Endodermal cell (in vitro differentiated cells): ENCODE data around the gene KIAA1958. TPM values are rescaled to one million over a fixed set of nuclear protein-coding genes. Genes with fewer than 3 reads are reported as not detected.

ENCODE experiments used
- DNase-seq: peaks from one replicate; pipeline ENCODE4 v3.0.0-alpha.2; 2017
- H3K27ac ChIP-seq: 2 replicates; pipeline ENCODE4 v1.5.1; 2013; ENCODE audit warnings: mild to moderate bottlenecking, low read depth, low read length, moderate library complexity
- H3K27me3 ChIP-seq: 2 replicates; pipeline ENCODE4 v1.6.1; 2013; ENCODE audit warnings: mild to moderate bottlenecking, low read length, moderate library complexity; ENCODE audit not compliant: insufficient read depth, control insufficient read depth, poor library complexity, severe bottlenecking
- H3K36me3 ChIP-seq: 2 replicates; pipeline ENCODE4 v1.7.0; 2013; ENCODE audit warnings: mild to moderate bottlenecking, low read length, moderate library complexity; ENCODE audit not compliant: control insufficient read depth, insufficient read depth
- H3K4me1 ChIP-seq: one replicate; pipeline ENCODE4 v1.7.0; 2013; ENCODE audit warnings: low read length; ENCODE audit not compliant: control insufficient read depth, insufficient read depth
- H3K4me3 ChIP-seq: 2 replicates; pipeline ENCODE4 v1.5.1; 2013; ENCODE audit warnings: mild to moderate bottlenecking, low read length, moderate library complexity
- H3K9ac ChIP-seq: 2 replicates; pipeline ENCODE4 v1.6.1; 2013; ENCODE audit warnings: mild to moderate bottlenecking, low read length, moderate library complexity; ENCODE audit not compliant: poor library complexity, severe bottlenecking; ENCODE audit errors: extremely low read depth
- H3K9me3 ChIP-seq: 2 replicates; pipeline ENCODE4 v1.6.1; 2013; ENCODE audit warnings: mild to moderate bottlenecking, low read length, moderate library complexity; ENCODE audit not compliant: control insufficient read depth
- H3K27ac Mint-ChIP-seq: 2 replicates; pipeline ENCODE4 v1.8.0; 2020; ENCODE audit warnings: mixed read lengths
- H3K27me3 Mint-ChIP-seq: 2 replicates; pipeline ENCODE4 v1.8.0; 2021; ENCODE audit warnings: mild to moderate bottlenecking, mixed read lengths; ENCODE audit not compliant: insufficient read depth
- H3K36me3 Mint-ChIP-seq: 2 replicates; pipeline ENCODE4 v1.8.0; 2020; ENCODE audit warnings: low read depth, mixed read lengths
- H3K4me1 Mint-ChIP-seq: 2 replicates; pipeline ENCODE4 v1.8.0; 2020; ENCODE audit warnings: mixed read lengths
- H3K4me3 Mint-ChIP-seq: 2 replicates; pipeline ENCODE4 v1.8.0; 2020; ENCODE audit warnings: mild to moderate bottlenecking, moderate library complexity, mixed read lengths
- H3K9me3 Mint-ChIP-seq: 2 replicates; pipeline ENCODE4 v1.8.0; 2020; ENCODE audit warnings: mild to moderate bottlenecking, mixed read lengths
- CTCF ChIP-seq: fragments of 200-600 bp; sonication (generic); conservative IDR thresholded peaks from 2 replicates; pipeline ENCODE4 v1.5.0; 2021; ENCODE audit warnings: antibody characterized with exemption, mild to moderate bottlenecking
- WGBS, 2 experiments: methylation state at CpG; one replicate each; pipeline versions ENCODE4 v1.1.5 to v1.1.7; 2013; ENCODE audit warnings: missing lambda C conversion rate in 2 of 2, mixed read lengths in 1 of 2; ENCODE audit not compliant: insufficient coverage in 1 of 2, insufficient read length in 1 of 2; 5-methylcytosine and 5-hydroxymethylcytosine counted together
- total RNA-seq, 2 donors: library from RNA; stranded (reverse); fragmentation: NEBNext Ultra II Directional in 1 of 2; extraction: Animal tissue kit (Norgen Biotek cat#: 25700) in 1 of 2; gene quantifications; 2 replicates in 1 of 2; 3 replicates in 1 of 2; pipeline ENCODE4 v1.2.1, GENCODE V29; 2021

KIAA1958 gene
- total RNA-seq, 2 donors from 2014 or later: 44.6 to 50.9 TPM

- no peak overlapping the region for H3K9ac ChIP-seq
- H3K4me1 ChIP-seq: no peaks in the 10 kb centered on the region
- TF ChIP-seq CTCF: no peak
- H3K4me1 Mint-ChIP-seq: peaks cover 3% of the 10 kb centered on the region
- no peak overlapping the region for H3K4me3 ChIP-seq
- H3K9me3 Mint-ChIP-seq: no peaks in the 10 kb centered on the region
- WGBS, 2 experiments: 91 to 100% methylated on average over 1 of the region's 1 CpG
- H3K27me3 Mint-ChIP-seq: no peaks in the 10 kb centered on the region
- H3K27ac ChIP-seq: no peak overlapping the region
- no peaks in the 10 kb centered on the region for H3K36me3 ChIP-seq
- no peaks in the 10 kb centered on the region for H3K27me3 ChIP-seq
- DNase-seq: no peak
- H3K36me3 Mint-ChIP-seq: peaks cover 2% of the 10 kb centered on the region
- no peak overlapping the region for H3K27ac Mint-ChIP-seq
- H3K9me3 ChIP-seq: no peaks in the 10 kb centered on the region
- no peak overlapping the region for H3K4me3 Mint-ChIP-seq
Observed at GRCh38 chr9:112608851-112609250, 122.2 kb downstream of the KIAA1958 start.

DNA sequence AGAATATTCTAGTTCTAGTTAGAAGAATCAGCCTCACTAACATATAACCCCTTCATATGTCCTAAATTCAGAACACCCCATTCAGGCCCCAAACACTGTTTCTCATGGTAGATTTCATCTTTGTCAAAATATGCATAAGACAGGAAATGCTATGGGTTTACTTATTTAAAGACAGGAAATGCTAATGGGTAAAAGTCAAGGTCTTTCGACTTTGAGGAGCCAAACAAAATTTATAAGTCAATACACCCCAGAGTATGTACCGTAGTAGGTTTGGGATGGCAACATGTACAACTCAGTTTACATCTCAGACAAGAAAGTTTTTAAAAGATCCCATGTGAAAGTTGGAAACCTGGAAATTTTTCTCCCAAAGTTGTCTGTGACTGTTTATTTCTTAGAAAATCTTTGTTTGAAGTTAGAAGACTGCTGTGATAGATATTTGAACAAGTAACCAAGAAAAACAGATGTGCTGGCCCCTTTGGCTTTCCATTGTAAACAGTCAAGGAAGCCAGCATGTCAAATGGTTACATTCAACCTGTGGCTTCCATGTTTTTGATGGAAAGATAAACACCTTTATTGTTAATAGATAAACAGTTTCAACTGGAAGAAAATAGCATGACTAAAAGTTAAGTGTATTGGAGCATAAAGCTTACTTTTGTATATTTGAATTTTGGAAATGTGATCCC lies 129.1 kb downstream of the KIAA1958 start:
- H3K27ac Mint-ChIP-seq: no peak overlapping the region
- peaks cover 17% of the 10 kb centered on the region for H3K36me3 Mint-ChIP-seq
- DNase-seq: no peak
- H3K27me3 Mint-ChIP-seq: no peaks in the 10 kb centered on the region
- no peak for TF ChIP-seq CTCF
- H3K4me3 Mint-ChIP-seq: no peak overlapping the region
- Histone ChIP-seq H3K4me1 (no peaks in the 10 kb centered on the region), H3K9ac (no peak overlapping the region), H3K27me3 (no peaks in the 10 kb centered on the region), H3K36me3 (peaks cover 14% of the 10 kb centered on the region), H3K4me3 (no peak overlapping the region), H3K9me3 (no peaks in the 10 kb centered on the region), H3K27ac (no peak overlapping the region)
- WGBS, 2 experiments: 72 to 100% methylated on average over 1 to 2 of the region's 2 CpGs
- H3K4me1 Mint-ChIP-seq: peaks cover 29% of the 10 kb centered on the region
- no peaks in the 10 kb centered on the region for H3K9me3 Mint-ChIP-seq

GRCh38 chr9:112617371-112617770 lies 130.7 kb downstream of the KIAA1958 start:
- Histone ChIP-seq H3K27me3 (no peaks in the 10 kb centered on the region), H3K4me1 (no peaks in the 10 kb centered on the region), H3K4me3 (no peak overlapping the region), H3K9ac (no peak overlapping the region), H3K36me3 (peaks cover 14% of the 10 kb centered on the region), H3K9me3 (no peaks in the 10 kb centered on the region), H3K27ac (no peak overlapping the region)
- Mint-ChIP-seq H3K27me3 (no peaks in the 10 kb centered on the region), H3K4me1 (peaks cover 29% of the 10 kb centered on the region), H3K4me3 (no peak overlapping the region), H3K9me3 (no peaks in the 10 kb centered on the region), H3K36me3 (peaks cover 21% of the 10 kb centered on the region), H3K27ac (no peak overlapping the region)
- no peak for TF ChIP-seq CTCF
- WGBS, 2 experiments: 91 to 100% methylated on average over 3 to 7 of the region's 8 CpGs
- DNase-seq: no peak
